Stimulated activated CD8-positive, alpha-beta memory T cell treated with anti-CD3 and anti-CD28 coated beads, Interleukin-4, amount 100 ng/mL, for 24 hours (primary cell): ENCODE measurements around the gene OSBPL5.
A peak's percentile ranks its signal among the peaks of the same experiment; 100 is the strongest.

Source experiments
- DNase-seq: peaks from one replicate; pipeline ENCODE4 v3.0.0-alpha.2; 2020; ENCODE audit warnings: low read depth

OSBPL5 gene

DNA sequence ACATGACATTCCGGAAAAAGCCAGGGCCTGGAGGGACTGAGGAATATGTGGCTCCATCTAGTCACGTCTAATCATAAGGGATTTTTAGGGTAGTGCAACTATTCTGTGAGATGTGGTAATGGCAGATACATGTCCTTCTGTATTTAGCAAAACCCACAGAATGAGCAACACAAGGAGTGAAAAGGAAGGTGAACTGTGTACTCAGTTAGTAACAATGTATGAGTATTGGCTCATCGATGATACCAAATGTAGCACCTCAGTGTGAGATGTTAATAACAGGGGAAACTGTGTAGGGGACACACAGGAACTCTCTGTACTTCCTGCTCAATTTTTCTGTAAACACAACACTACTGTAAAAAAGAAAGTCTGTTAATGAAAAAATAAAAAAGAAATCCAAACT is 65.9 kb downstream of the OSBPL5 start:
- no peak for DNase-seq

DNA sequence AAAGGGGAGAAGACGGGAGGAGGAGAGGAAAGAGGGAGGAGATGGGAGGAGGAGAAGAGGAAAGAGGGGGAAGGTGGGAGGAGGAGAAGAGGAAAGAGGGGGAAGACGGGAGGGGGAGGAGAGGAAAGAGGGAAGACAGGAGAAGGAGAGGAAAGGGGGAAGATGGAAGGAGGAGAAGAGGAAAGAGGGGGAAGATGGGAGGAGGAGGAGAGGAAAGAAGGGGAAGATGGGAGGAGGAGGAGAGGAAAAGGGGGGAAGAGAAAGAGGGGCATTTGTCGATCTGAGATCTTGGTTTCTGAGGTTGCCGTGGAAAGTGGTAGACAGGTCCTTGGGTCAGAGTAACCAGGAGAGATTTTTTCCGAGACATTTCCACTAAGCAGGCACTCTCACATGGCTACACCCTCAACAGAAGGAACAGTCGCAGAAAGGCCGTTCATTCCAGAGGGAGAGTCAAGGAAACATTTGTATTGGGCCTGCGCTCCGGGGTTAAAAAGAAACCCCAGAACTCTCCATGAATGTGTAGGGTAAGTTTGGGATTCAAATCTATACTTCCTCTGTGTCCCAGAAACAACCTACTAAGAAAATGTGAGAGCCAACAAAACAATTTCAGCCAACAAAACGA is 68.1 kb downstream of the OSBPL5 start:
- DNase-seq = no peak

DNA sequence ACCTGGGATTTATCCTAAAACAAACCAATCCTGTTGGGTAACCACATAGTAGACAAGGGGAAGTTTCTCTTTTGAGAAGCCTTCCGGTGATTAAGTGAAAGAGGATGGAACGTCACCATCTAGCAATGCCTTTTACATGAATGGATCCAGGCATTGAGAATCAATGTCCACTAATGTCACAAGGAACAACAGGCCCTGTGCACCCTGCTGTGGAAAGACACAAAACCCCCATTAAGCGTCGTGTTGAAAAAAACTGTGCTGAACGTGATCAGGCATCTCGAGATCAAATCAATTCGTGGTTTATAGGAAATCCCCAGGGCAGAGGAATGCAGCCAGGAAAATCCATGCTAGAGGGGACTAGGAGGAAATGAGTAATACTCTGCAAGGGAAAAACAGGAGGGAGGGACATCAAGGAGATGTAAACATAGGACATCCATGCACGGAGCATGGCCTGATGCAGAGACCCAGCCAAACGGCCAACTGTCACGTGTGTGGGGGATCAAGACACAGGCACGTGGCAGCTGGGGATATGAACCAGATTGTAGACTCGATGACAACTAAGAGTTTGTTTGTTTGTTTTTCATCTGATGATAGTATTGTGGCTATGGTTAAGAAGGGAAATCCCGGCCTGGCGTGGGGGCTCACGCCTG is 69.3 kb downstream of the OSBPL5 start:
- DNase-seq = no peak

DNA sequence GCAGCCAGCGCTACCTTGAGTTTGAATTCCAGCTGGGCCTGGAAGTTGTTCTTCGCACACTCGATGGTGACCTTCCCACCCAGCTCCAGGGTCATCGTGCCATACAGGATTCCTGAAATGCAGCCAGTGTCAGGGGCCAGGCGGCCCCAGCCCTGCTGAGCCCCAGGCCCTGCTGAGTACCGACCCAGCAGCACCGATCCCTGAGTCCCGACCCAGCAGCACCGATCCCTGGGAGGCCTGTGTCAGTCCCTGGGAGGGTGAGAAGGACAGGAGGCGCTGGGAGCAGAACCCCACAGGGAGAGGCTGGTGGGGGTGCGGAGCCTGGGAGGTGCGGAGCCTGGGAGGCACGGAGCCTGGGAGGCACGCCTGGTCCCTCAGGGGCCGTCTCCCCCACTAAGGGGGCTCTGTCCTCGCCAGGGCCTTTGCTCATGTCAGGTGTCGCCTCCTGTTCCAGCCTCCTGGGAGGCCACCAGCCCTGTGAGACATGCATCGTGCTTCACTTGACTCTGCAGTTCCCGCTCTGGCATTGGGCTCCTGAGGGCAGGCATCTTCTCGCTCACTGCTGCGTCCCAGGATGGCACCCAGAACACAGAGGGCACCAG is 70.8 kb downstream of the OSBPL5 start:
- no peak for DNase-seq

DNA sequence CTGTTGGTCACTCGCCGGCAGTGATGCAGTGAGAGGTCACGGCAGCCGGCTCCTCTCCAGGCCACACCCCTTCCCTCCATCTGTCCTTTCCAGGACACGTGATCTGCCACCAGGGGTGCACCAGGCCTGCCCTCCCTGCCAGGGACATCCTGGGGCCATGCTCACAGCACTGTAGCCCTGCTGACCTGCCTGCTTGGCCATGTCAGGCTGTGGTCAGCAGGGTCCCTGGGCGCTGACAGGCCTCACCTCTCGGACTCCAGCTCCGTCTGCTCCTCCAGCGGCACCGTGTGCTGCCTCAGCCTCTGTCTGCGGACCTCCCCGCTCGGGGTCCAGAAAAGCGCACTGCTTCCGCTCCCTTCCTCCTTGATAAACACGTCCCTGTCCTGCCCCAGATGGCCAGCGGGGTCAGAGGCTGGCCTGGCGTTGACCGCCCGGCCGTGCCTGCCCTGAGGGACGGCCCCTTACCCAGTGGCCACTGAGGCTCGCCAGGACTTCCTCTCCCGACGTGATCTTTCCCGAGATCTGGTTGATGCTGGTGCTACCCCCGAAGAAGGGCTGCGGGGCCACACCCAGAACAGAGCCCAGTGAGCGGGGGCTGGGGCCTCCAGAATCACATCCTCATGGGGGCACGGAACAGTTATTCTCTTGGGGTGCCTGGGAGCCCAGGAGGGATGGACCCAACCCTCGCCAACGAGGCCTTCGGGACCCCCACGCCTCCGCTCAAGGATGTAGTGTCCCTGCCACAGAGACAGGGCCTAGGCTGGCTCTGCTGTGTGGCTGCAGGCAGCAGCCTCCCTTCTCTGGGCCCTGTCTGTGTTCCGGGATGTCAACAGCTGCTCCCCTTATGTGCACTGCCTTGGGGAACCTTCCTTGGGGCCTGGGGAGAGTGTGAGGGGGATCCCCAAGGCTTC is 71.6 kb downstream of the OSBPL5 start:
- no peak for DNase-seq

DNA sequence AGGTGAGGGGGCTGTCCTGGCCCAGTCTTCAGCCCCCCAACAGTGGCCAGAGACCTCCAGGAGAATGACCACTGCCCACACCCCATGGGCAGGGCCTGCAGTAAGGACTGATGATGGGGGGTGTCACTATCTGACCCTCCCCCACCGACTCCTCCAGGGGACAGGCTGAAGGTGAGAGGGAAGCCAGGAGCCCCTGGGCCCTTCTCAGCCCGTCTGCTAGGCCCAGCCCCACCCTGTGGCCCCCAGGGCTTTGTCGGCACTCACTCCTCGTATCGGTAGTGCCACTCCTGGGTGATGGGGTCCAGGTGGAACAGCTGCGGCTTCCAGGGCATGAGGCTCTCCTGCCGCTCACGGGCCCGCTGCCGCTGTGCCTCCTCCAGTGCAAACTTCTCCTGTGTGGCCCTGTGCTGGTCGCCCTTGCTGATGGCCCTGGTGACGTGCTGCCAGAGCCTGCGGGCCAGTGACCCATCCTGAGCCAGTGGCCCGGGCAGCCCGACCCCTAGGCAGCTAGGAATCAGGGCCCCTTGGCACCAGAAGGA is 72.4 kb downstream of the OSBPL5 start:
- no peak for DNase-seq

DNA sequence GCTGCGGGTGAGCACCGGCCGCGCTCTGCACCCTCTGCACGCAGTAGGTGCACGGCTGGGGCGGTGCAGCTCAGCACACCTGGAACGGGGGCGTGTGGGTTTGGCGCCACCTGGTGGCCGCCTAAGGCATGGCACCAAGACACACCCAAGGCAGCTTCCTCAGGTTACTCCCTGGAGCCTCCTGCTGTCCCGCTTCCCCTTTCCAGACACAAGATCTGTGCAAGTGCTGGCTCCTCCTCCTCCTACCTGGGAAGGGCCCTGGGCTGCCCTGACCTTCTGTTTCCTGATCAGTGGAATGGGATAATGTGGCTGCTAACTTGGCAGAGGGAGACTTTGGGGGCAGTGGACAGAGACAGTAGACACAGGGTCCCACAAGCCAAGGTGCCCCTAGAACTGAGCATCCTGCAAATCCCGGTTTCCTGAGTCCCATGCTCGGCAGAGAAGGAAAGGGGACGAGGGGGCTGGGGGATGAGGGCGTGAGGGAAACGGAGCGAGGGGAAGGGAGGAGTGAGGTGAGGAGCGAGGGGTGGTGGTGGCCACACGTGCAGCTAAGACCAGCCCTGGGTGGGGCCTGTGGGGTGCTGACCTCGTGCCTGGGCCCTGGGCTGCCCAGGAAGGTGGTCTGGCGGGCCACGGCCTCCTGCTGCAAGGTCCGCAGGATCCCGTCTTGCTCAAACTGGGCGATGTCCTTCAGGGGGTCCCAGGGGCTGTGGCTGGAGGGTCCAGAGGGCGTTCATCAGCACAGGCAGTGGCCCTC is 73.1 kb downstream of the OSBPL5 start:
- DNase-seq = peak; percentile 48

DNA sequence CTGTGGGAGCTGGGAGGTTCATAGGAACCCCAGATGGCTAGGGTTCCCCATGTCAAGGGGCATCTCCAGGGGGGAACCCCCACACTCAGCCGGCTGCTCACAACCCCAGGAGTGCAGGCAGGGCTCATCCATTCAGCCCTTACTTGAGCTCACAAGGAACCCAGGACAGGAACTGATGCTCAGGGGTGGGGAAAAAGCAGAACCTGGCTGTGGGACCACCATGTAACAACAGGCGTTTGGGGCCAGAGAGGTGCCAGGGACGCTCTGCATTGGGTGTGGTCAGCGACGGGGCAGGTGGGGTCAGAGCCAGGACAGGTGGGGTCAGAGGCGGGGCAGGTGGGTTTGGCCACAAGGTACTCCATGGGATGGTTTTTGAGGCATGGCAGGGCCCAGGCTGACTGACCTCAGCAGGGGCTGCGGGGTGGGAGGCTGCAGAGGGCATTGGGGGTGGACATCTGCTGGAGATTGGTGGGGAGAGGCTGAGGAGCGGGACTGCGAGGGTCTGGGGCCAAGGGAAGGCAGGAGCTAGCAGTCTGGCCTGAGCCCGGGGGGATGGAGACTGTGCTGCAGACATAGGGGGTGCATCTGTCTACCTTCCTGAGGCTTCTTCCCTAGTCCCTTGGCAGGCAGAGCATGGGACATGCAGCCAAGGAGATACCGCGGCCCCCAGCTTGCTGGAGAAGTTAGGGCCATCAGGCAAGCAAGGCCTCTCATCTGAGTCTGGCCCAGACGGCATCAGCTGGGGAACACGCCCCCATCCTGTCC is 73.8 kb downstream of the OSBPL5 start:
- DNase-seq = no peak

DNA sequence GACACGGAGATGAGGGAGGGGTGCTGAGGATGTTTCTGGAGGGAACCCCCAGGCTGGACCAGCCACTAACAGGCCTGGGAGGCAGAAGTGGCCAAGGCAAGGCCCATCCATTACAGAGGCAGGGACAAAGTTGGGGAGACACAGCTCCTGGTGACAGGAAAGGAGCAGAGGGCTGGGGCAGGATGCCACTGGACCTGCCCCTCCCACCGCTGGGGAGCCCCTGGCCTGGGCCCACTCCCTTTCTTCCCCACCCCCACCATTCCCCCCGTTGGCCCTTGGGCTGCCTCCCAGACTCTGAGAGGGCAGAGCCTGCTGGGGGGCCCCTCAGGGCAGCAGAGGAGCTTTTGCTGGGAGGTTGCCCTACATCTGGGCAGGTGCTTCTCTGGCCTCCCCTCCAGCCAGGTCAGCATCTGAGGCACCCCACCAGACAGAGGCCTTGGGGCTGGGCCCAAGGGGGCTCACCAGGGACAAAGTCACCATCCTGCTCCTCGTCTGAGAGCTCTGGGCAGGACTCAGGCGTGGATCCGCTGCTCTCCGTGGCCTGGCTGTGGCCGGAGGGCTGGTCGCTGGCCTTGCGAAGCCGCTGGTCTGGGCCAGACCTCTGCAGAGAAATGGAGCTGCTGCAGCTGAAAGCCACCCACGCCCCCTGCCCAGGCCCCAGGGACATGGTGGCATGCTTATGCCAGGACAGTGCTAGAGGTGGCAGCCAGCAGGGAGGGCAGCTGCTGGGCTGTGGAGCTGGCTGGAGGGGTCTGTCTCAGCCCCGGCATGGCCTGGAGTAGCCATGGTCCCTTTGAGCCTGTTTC is 74.8 kb downstream of the OSBPL5 start:
- DNase-seq = no peak

DNA sequence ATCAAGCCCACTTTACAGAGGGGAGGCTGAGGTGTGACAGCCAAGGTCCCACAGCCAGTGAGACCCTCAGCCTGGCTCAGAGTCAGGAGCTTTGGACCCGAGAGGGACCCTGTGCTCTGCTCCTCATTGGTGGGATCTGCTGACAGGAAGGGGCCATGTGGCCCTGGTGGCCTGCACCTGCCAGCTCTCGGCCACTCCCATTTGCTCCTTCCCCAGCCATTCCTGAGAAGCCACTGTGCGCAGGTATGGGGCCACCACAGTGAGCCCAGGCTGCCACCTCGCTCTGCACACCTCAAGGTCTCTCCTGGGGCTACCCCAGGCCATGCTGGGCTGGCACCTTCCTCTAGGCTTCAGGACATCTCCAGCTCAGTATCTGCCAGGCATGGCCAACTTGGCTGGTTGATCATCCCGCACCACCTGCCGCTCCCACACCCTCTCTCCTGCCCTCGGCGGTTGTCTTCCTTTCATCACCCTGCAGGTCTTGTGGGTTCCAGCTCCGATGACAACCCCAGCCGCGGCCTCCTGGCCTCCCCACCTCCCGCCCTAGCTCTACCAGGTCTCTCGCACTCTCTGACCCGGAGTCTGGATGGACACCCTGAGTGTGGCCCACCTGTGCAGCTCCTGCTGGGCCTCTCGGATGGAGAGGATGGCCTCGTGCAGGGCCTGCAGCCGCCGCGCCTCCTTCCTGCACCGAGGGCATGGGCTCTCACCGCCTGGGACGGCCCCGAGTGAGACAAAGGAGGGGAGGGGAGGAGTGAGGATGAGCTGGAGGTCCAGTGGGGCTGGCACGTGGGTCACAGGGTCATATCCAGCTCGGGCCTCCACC is 75.7 kb downstream of the OSBPL5 start:
- DNase-seq = no peak

DNA sequence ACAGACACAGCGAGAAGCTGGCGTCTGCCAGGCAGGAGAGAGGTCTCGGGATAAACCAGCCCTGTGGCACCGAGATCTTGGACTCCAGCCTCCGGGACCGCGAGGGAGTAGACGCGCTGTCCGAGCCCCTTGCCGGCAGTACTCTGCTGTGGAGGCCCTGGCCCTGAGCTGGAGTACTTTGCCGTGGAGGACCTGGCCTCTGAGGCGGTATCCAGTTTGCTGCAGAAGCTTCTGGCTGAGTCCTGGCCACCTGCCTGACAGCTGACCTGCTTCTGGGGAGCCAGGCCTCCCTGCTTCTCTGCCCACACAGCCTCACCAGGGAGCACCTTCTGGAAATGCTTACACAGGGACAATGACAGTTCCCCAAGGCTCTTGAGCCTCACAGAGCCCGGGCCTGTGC is 76.3 kb downstream of the OSBPL5 start:
- no peak for DNase-seq

DNA sequence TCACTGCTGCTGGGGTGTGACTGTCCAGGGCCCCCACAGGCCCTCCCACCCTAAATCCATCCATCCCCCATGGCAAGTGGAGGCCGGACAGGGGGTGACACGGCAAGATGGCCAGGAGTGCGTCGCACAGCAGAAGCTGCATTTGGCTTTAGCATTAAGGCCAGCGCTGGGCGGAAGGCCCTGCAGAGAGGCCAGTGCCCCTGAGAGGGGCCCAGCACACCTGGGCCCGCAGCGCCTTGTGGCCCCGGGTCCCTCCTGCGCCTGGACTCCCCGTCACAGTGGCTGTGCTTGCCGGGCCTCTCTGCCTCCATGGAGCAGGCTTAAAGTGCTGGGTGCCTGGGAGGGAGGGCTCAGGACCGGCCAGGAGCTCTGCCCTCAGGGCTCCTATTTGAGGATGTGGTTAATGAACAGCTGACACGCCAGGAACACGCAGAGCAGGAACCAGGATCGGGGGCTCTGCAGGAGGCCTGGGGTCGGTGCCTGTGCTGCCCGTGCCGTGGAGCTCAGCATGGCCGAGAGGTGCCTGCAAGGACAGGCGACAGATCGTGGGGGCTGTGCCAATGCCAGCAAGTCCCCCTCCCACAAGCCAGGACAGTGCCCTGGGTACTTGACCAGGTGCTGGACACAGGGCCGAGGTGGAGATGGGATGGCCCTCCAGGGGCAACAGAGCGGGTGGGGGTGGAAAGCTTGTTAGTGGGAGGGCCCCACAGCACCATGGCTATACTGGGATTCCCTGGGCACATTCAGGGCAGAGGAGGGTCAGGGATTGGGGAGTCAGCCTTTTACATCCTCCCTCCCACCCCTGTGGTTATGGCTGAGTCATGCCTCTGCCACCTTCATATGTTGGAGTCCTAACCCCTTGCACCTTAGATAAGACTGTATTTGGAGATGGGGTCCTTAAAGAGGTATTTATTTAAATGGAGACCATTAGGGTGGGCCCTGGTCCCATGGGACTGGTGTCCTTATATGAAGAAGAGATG is 77.0 kb downstream of the OSBPL5 start:
- DNase-seq = no peak

DNA sequence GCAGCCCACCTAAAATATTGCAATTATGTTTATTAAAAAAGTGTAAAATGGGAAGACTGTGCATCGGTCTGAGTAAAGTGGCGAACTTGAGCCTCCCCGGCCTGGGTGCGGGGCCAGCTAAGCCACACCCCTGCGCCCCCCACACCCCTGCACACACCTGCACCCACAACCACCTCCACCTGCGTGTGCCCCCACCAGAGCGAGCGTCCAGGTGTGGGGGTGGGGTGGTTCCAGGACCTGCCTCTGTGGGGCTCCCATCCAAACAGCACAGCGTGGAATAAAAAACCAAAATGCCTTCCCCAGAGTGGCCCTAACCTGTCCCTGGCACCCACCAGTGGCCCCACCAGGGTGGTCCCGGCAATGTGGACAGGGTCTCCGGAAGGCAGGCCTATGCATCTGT is 77.7 kb downstream of the OSBPL5 start:
- DNase-seq = no peak

DNA sequence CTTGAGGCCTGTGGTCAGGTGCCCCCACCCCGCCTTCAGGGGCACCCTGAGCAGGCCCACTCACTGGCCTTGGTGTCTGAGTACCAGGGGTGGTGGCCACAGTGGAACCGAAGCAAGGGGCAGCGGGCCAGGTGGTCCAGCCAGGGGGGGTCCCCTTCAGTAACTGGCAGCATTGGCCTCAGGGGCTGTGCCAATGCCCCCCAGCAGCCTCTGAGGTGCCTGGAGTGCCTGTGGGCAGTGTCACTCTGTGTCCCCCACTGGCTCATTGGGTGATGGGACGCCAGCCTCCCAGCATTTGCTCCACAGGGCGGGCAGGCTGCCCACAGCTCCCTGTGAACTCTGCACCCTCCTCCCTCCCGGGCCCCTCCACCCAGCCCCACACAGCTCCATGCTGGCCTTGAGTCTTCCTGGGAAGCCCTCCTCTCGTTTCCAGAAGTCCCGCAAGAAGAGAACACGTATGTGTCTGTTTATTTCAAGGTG is 78.4 kb downstream of the OSBPL5 start:
- DNase-seq = no peak

DNA sequence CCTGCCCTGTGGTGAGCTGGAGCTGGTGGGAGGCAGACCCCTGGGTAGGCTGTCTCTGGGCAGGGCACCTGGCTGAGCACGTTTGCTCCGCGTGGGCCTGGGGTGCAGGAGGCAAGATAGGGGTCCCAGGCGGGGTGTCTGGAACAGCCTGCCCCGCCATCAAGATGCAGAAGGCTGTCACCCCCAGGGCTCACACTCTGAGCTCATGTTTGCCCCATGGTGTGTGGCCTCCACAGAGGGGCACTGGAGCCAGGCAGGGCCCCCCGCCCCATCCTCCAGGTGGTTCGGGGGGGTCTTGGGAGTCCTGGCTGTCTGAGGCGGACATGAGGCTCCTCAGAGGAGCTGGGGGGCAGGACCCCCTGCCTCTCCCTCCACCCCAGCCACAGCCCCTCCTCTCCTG is 79.0 kb downstream of the OSBPL5 start:
- DNase-seq = no peak

DNA sequence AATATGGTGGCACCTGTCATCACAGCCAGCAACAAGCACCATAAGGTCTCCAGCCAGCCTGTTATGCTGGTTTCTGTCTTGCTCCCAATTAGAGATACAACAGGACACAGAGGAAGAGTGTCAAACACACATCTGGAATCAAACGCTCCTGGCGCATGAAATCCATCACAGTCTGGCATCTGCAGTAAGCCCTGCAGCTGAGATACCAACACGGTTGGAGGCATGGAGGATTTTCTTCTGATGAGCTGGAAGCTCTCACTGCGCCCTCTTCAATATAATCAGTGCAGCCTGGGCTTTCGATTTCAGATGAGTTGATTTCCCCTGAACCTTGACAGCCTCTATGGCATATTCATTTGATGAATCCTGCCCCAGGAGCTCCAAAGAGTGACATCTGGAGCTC is 80.1 kb downstream of the OSBPL5 start:
- DNase-seq = no peak

DNA sequence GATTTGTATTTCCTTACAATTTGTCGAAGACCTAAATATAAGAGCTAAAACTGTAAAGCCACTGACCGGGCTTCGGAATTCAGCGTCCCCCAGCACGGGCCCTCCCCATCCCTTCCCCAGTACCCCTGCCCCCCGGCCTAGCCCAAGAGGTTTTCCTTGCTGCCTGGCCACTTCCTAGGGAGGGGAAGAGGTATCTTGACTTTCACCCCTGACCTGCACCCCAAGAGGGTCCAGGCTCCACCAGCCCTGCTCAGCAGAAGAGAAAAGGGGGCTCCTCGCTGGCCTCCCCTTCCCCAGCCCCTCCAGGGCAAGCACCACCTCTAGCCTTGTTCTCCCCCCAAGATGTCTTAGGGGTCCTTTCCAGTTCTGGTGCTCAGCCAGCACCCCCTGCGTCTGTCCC is 81.8 kb downstream of the OSBPL5 start:
- DNase-seq = no peak

DNA sequence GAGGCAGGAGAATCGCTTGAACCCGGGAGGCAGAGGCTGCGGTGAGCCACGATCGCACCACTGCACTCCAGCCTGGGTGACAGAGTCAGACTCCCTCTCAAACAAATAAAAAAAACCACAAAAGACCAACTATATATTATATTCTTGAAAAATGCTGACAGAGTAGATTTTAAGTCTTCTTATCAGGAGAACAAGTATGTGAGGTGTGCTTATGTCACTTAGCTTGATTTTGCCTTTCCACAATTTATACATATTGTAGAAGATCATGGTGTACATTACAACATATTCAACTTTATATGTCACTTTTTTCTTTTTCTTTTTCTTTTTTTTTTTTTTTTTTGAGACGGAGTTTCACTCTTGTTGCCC is 83.7 kb downstream of the OSBPL5 start:
- no peak for DNase-seq
